Stomach (tissue), 9 donors: ENCODE measurements around the gene CHRND. TPM values are rescaled to one million over a fixed set of nuclear protein-coding genes. Genes with fewer than 3 reads are reported as not detected.

ENCODE experiments used
- DNase-seq, 2 donors: peaks; one replicate each; pipeline versions ENCODE4 v3.0.0 to v3.0.0-alpha.2; 2013 to 2019
- H3K27ac ChIP-seq, 5 donors: fragments of 200-600 bp in 4 of 5; sonication (generic) in 4 of 5; one replicate each; pipeline ENCODE4 v1.5.1; 2013 to 2019; ENCODE audit warnings: mild to moderate bottlenecking in 1 of 5, moderate library complexity in 1 of 5
- H3K27me3 ChIP-seq, 3 donors: fragments of 200-600 bp; sonication (generic); one replicate each; pipeline ENCODE4 v1.5.1; 2017 to 2019; ENCODE audit warnings: mixed run types in 1 of 3
- H3K36me3 ChIP-seq, 4 donors: fragments of 200-600 bp; sonication (generic); 1 replicate in 3 of 4; 2 replicates in 1 of 4; pipeline ENCODE4 v1.5.1; 2016 to 2019
- H3K4me1 ChIP-seq, 4 donors: fragments of 200-600 bp; sonication (generic); one replicate each; pipeline ENCODE4 v1.5.1; 2016 to 2019
- H3K4me3 ChIP-seq, 4 donors: fragments of 200-600 bp; sonication (generic) in 3 of 4; one replicate each; pipeline ENCODE4 v1.5.1; 2016 to 2019; ENCODE audit warnings: mild to moderate bottlenecking in 1 of 4
- H3K9me3 ChIP-seq, 4 donors: fragments of 200-600 bp; sonication (generic); one replicate each; pipeline ENCODE4 v1.5.1; 2016 to 2019
- EP300 ChIP-seq: sonication (generic); formaldehyde crosslinking; IDR thresholded peaks from one replicate; pipeline ENCODE4 v1.6.1; 2017; ENCODE audit warnings: antibody characterized with exemption
- POLR2A ChIP-seq, 4 donors: fragments of 450-650 bp; IDR thresholded peaks; one replicate each; pipeline ENCODE4 v1.6.1; 2016; ENCODE audit warnings: antibody characterized with exemption in 4 of 4, control low read depth in 2 of 4, mild to moderate bottlenecking in 1 of 4, moderate library complexity in 1 of 4
- POLR2AphosphoS5 ChIP-seq, 3 donors: sonication (generic); formaldehyde crosslinking; IDR thresholded peaks; one replicate each; pipeline ENCODE4 v1.6.1; 2016; ENCODE audit warnings: antibody characterized with exemption in 3 of 3
- WGBS, 5 donors: extraction: QIAGEN DNeasy Blood & Tissue Kit in 3 of 5; methylation state at CpG; one replicate each; pipeline versions ENCODE4 v1.1.5 to v1.1.7; 2013 to 2018; 5-methylcytosine and 5-hydroxymethylcytosine counted together
- intact Hi-C: fragments of 100-400 bp; cut with DNase I; formaldehyde crosslinking; loops from one replicate; pipeline ENCODE4 v1.15.1; 2023; ENCODE audit warnings: low total_unique reads
- polyA plus RNA-seq, 3 donors: library from polyadenylated mRNA; stranded (reverse); fragments of 200-250 nt; gene quantifications; one replicate each; pipeline ENCODE4 v1.2.3, GENCODE V29; 2013
- total RNA-seq, 5 donors: library from RNA; depleted of rRNA; stranded (reverse); fragments of >200 nt; gene quantifications; one replicate each; pipeline versions ENCODE4 v1.1.0 to v1.2.3, GENCODE V29; 2014 to 2016
- TF ChIP-seq, protein P1 (sequence below), 7 experiments: fragments of 450-650 bp in 4 of 7; fragments of 200-600 bp in 3 of 7; sonication (generic) in 3 of 7; IDR thresholded peaks; one replicate each; pipeline ENCODE4 v1.5.1; 2016 to 2019; ENCODE audit warnings: antibody characterized with exemption in 7 of 7, control low read depth in 2 of 7, mild to moderate bottlenecking in 1 of 7
- donor health status: healthy with polysubstance abuse.
- donor health status: Bipolar disorder and iron deficiency.
- donor health status: healthy.

CHRND gene
- total and polyA plus RNA-seq, 8 donors: not detected

DNA sequence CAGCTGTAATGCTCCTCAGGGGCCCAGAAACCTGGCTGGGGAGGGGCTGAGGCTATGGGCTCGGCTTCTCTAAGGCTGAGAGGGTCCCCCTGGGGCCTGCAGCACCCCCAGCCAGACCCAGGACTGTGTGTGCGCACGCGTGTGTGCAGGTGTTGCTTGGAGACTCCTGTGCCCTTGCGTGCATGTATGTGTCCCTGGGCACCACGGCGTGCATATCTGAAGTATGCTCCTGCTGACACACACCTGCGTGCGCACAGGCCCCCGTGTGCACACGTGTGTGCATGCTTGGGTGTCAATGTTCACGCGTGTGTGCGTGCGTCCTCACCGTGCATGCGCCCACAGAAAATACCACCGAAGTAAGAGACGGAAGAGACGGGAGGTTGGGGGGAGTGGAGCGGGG, 23.4 kb upstream of the CHRND start:
- 16 to 34% (median 20%) methylated on average over 16 to 21 of the region's 21 CpGs for WGBS, 5 donors
- Histone ChIP-seq H3K27ac (peak overlapping the region in 1 of 5 donors; percentile 75), H3K27me3 (peaks cover 0 to 53% (median 30%) of the 10 kb centered on the region in 3 donors), H3K36me3 (no peaks in the 10 kb centered on the region), H3K4me3 (peak overlapping the region; percentile 49 to 61 (median 52)), H3K9me3 (no peaks in the 10 kb centered on the region), H3K4me1 (peaks cover 9 to 28% (median 24%) of the 10 kb centered on the region in 4 donors)
- intact Hi-C loops: no loop called here
- TF ChIP-seq, protein P1, sequence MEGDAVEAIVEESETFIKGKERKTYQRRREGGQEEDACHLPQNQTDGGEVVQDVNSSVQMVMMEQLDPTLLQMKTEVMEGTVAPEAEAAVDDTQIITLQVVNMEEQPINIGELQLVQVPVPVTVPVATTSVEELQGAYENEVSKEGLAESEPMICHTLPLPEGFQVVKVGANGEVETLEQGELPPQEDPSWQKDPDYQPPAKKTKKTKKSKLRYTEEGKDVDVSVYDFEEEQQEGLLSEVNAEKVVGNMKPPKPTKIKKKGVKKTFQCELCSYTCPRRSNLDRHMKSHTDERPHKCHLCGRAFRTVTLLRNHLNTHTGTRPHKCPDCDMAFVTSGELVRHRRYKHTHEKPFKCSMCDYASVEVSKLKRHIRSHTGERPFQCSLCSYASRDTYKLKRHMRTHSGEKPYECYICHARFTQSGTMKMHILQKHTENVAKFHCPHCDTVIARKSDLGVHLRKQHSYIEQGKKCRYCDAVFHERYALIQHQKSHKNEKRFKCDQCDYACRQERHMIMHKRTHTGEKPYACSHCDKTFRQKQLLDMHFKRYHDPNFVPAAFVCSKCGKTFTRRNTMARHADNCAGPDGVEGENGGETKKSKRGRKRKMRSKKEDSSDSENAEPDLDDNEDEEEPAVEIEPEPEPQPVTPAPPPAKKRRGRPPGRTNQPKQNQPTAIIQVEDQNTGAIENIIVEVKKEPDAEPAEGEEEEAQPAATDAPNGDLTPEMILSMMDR (IDR thresholded peaks at IDR 0.05): no peak
- no peak for TF ChIP-seq EP300
- DNase-seq: peak in 1 of 2 donors; percentile 56

- H3K4me3 ChIP-seq: peak overlapping the region; percentile 49 to 61 (median 52)
- H3K9me3 ChIP-seq: no peaks in the 10 kb centered on the region
- peaks cover 0 to 55% (median 30%) of the 10 kb centered on the region in 3 donors for H3K27me3 ChIP-seq
- peak; percentile 45 to 82 for DNase-seq
- 1 to 3% (median 2%) methylated on average over 42 to 75 of the region's 75 CpGs for WGBS, 5 donors
- TF ChIP-seq, protein P1 (IDR thresholded peaks at IDR 0.05): no peak
- TF ChIP-seq POLR2AphosphoS5 (IDR thresholded peaks at IDR 0.05): peak in 1 of 3 donors; percentile 14
- peak overlapping the region in 2 of 5 donors; percentile 3 to 75 for H3K27ac ChIP-seq
- peaks cover 9 to 28% (median 24%) of the 10 kb centered on the region in 4 donors for H3K4me1 ChIP-seq
- intact Hi-C loops: no loop called here
- H3K36me3 ChIP-seq: no peaks in the 10 kb centered on the region
Measured at GRCh38 chr2:232502911-232503808, 22.8 kb upstream of the CHRND start.

- H3K4me3 ChIP-seq: peak overlapping the region; percentile 49 to 61 (median 52)
- peaks cover 9 to 28% (median 24%) of the 10 kb centered on the region in 4 donors for H3K4me1 ChIP-seq
- 20 to 37% (median 25%) methylated on average over 15 to 16 of the region's 16 CpGs for WGBS, 5 donors
- no peaks in the 10 kb centered on the region for H3K36me3 ChIP-seq
- H3K27ac ChIP-seq: peak overlapping the region in 1 of 5 donors; percentile 75
- no peaks in the 10 kb centered on the region for H3K9me3 ChIP-seq
- intact Hi-C loops: no loop called here
- peaks cover 0 to 61% (median 30%) of the 10 kb centered on the region in 3 donors for H3K27me3 ChIP-seq
- DNase-seq: no peak
- TF ChIP-seq POLR2AphosphoS5 (IDR thresholded peaks at IDR 0.05) (no peak), EP300 (no peak), POLR2A (IDR thresholded peaks at IDR 0.05) (no peak)
- TF ChIP-seq, protein P1 (IDR thresholded peaks at IDR 0.05): no peak
Measured at GRCh38 chr2:232503809-232504323, 22.1 kb upstream of the CHRND start.

- 73 to 91% (median 77%) methylated on average over 2 of the region's 2 CpGs for WGBS, 5 donors
- Histone ChIP-seq H3K4me3 (no peak overlapping the region), H3K27me3 (peaks cover 0 to 61% (median 30%) of the 10 kb centered on the region in 3 donors), H3K27ac (no peak overlapping the region), H3K4me1 (peaks cover 9 to 28% (median 24%) of the 10 kb centered on the region in 4 donors), H3K36me3 (no peaks in the 10 kb centered on the region), H3K9me3 (no peaks in the 10 kb centered on the region)
- intact Hi-C loops: no loop called here
- TF ChIP-seq, protein P1 (IDR thresholded peaks at IDR 0.05): no peak
- TF ChIP-seq POLR2AphosphoS5 (IDR thresholded peaks at IDR 0.05) (no peak), EP300 (no peak), POLR2A (IDR thresholded peaks at IDR 0.05) (no peak)
- peak in 1 of 2 donors; percentile 49 for DNase-seq
Measured at GRCh38 chr2:232504438-232504837, 21.5 kb upstream of the CHRND start.
